Testis (tissue), 2 donors: ENCODE data around the gene BICC1.

Source experiments
- CTCF ChIP-seq, 3 experiments: fragments of 450-650 bp in 2 of 3; fragments of 200-600 bp in 1 of 3; sonication (generic) in 1 of 3; IDR thresholded peaks; one replicate each; pipeline ENCODE4 v1.5.1; 2016 to 2019; ENCODE audit warnings: antibody characterized with exemption in 3 of 3, mild to moderate bottlenecking in 2 of 3, moderate library complexity in 1 of 3
- POLR2A ChIP-seq: fragments of 450-650 bp; IDR thresholded peaks from one replicate; pipeline ENCODE4 v1.6.1; 2017; ENCODE audit warnings: antibody characterized with exemption, mild to moderate bottlenecking, moderate library complexity

GRCh38 chr10:58515291-58515941 lies 2.7 kb downstream of the BICC1 start:
- TF ChIP-seq CTCF (IDR thresholded peaks at IDR 0.05) (no peak), POLR2A (no peak)
